Panc1 (cell line): ENCODE measurements around the gene KHDC4. TPM values are rescaled to one million over a fixed set of nuclear protein-coding genes. Genes with fewer than 3 reads are reported as not detected.

Experiments
- ATAC-seq: fragments of 200-7000 bp; cut with Tn5 transposase; 2 replicates; pipeline ENCODE4 v1.9.1; 2020; ENCODE audit warnings: mild to moderate bottlenecking, moderate library complexity
- BruUV-seq: library from RNA; stranded (reverse); fragments of 400-500 nt; replicated peaks from 2 replicates; lab custom pipeline; 2021; lab: Mats Ljungman, UMichigan
- CTCF ChIA-PET: fragments of 300-600 bp; sonication (Branson Sonifier 250); formaldehyde crosslinking; loops from one replicate; lab custom pipeline; 2022; ENCODE audit warnings: antibody characterized with exemption; lab: Charles Lee
- POLR2A ChIA-PET: fragments of 300-600 bp; sonication (Branson Sonifier 250); formaldehyde crosslinking; loops from one replicate; lab custom pipeline; 2022; ENCODE audit warnings: antibody characterized with exemption; lab: Charles Lee
- DNase-seq: peaks from one replicate; pipeline ENCODE4 v3.0.0-alpha.2; 2010; ENCODE audit warnings: low read depth, low spot score
- H3K27ac ChIP-seq: 2 replicates; pipeline ENCODE4 v1.5.1; 2011; ENCODE audit warnings: mild to moderate bottlenecking, low read length, inconsistent platforms
- H3K27me3 ChIP-seq: fragments of 200-500 bp; sonication (Bioruptor generic); 2 replicates; pipeline ENCODE4 v1.6.0; 2014; ENCODE audit warnings: low read length, inconsistent platforms; ENCODE audit not compliant: control insufficient read depth, insufficient read depth
- H3K36me3 ChIP-seq: fragments of 200-500 bp; sonication (Bioruptor generic); 2 replicates; pipeline ENCODE4 v1.5.1; 2014; ENCODE audit warnings: inconsistent platforms, mild to moderate bottlenecking, low read length, moderate library complexity; ENCODE audit not compliant: control insufficient read depth, insufficient read depth
- H3K4me1 ChIP-seq: 2 replicates; pipeline ENCODE4 v1.5.1; 2011; ENCODE audit warnings: inconsistent platforms, mild to moderate bottlenecking, low read length, moderate library complexity; ENCODE audit not compliant: control insufficient read depth, insufficient read depth
- H3K4me3 ChIP-seq, 2 experiments: 2 replicates each; pipeline ENCODE4 v1.5.1; 2011 to 2012; ENCODE audit warnings: low read depth in 2 of 2, low read length in 2 of 2, mild to moderate bottlenecking in 2 of 2, inconsistent platforms in 1 of 2, moderate library complexity in 1 of 2
- H3K9me3 ChIP-seq: fragments of 200-500 bp; sonication (Bioruptor generic); 2 replicates; pipeline ENCODE4 v1.5.1; 2014; ENCODE audit warnings: low read depth, mild to moderate bottlenecking, inconsistent platforms, low read length, moderate library complexity; ENCODE audit not compliant: control insufficient read depth, insufficient read depth
- POLR2AphosphoS5 ChIP-seq: IDR thresholded peaks from 2 replicates; pipeline ENCODE4 v1.6.1; 2012; ENCODE audit warnings: mild to moderate bottlenecking, low read depth, low read length, moderate library complexity
- REST ChIP-seq, 2 experiments: IDR thresholded peaks; 2 replicates each; pipeline ENCODE4 v1.6.1; 2011 to 2012; ENCODE audit warnings: low read depth in 2 of 2, control low read depth in 1 of 2, low read length in 1 of 2, mild to moderate bottlenecking in 1 of 2, moderate library complexity in 1 of 2; ENCODE audit not compliant: insufficient read depth in 1 of 2
- SIN3A ChIP-seq: IDR thresholded peaks from 2 replicates; pipeline ENCODE4 v1.6.1; 2012; ENCODE audit warnings: low read depth, mild to moderate bottlenecking, low read length, moderate library complexity, borderline replicate concordance; ENCODE audit not compliant: insufficient read depth
- TCF7L2 ChIP-seq: IDR thresholded peaks from 2 replicates; pipeline ENCODE4 v1.6.1; 2011; ENCODE audit warnings: mild to moderate bottlenecking, low read depth, low read length, inconsistent platforms
- in situ Hi-C: cut with HindIII; loops from 2 replicates; pipeline ENCODE4 v1.10.0; 2016; ENCODE audit warnings: low sequenced_read_pairs, low pct_unique_long_range_greater_than_20kb
- intact Hi-C: fragments of 100-400 bp; cut with micrococcal nuclease; formaldehyde crosslinking; loops from one replicate; pipeline ENCODE4 v1.10.0; 2022; ENCODE audit not compliant: unreplicated experiment
- total RNA-seq: library from RNA; stranded (reverse); gene quantifications from one replicate; pipeline ENCODE4 v1.2.1, GENCODE V29; 2021; ENCODE audit not compliant: unreplicated experiment
- TF ChIP-seq, protein P1 (sequence below): fragments of 450-650 bp; IDR thresholded peaks from 2 replicates; pipeline ENCODE4 v1.5.1; 2017; ENCODE audit warnings: mild to moderate bottlenecking

KHDC4 gene
- total RNA-seq, 1 experiment from 2014 or later, result 80.4 TPM

- H3K27ac ChIP-seq, result peak overlapping the region; percentile 95
- no peaks in the 10 kb centered on the region for H3K9me3 ChIP-seq
- CTCF ChIA-PET, result interaction anchor here (0.7 kb wide), 1 partner anchor 104 kb away, joined by 3 read pairs; no protein-coding TSS in a partner anchor
- H3K36me3 ChIP-seq, result peaks cover 45% of the 10 kb centered on the region
- no peaks in the 10 kb centered on the region for H3K27me3 ChIP-seq
- TF ChIP-seq TCF7L2 (no peak), SIN3A (no peak), REST (IDR thresholded peaks at IDR 0.05; ENCODE audit: insufficient read depth in 1 of 2, low read depth in 2 of 2, low read length in 1 of 2) (no peak), POLR2AphosphoS5 (no peak)
- TF ChIP-seq, protein P1, sequence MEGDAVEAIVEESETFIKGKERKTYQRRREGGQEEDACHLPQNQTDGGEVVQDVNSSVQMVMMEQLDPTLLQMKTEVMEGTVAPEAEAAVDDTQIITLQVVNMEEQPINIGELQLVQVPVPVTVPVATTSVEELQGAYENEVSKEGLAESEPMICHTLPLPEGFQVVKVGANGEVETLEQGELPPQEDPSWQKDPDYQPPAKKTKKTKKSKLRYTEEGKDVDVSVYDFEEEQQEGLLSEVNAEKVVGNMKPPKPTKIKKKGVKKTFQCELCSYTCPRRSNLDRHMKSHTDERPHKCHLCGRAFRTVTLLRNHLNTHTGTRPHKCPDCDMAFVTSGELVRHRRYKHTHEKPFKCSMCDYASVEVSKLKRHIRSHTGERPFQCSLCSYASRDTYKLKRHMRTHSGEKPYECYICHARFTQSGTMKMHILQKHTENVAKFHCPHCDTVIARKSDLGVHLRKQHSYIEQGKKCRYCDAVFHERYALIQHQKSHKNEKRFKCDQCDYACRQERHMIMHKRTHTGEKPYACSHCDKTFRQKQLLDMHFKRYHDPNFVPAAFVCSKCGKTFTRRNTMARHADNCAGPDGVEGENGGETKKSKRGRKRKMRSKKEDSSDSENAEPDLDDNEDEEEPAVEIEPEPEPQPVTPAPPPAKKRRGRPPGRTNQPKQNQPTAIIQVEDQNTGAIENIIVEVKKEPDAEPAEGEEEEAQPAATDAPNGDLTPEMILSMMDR, result no peak
- ATAC-seq (peak; percentile 25), DNase-seq (no peak)
- no peak overlapping the region; a peak in 1 of 4 replicates for H3K4me3 ChIP-seq
- in situ Hi-C loops (no loop called here), intact Hi-C loops (no loop called here)
- POLR2A ChIA-PET, result interaction anchor here (0.6 kb wide), 1 partner anchor 9 kb away, joined by 3 read pairs; no protein-coding TSS in a partner anchor
- no TSS peak for BruUV-seq
- H3K4me1 ChIP-seq, result peaks cover 17% of the 10 kb centered on the region
Observed at GRCh38 chr1:155912056-155912536, 22.1 kb downstream of the KHDC4 start.

- no TSS peak for BruUV-seq
- ATAC-seq, result peak; percentile 95
- intact Hi-C loops, result no loop called here
- Histone ChIP-seq H3K4me3 (peak within 1 kb of the TSS; percentile 77 to 94), H3K36me3 (peaks cover 38% of the 10 kb centered on the region), H3K27me3 (no peaks in the 10 kb centered on the region), H3K4me1 (peaks cover 15% of the 10 kb centered on the region), H3K9me3 (no peaks in the 10 kb centered on the region), H3K27ac (peak within 1 kb of the TSS; percentile 95)
- ChIA-PET POLR2A (no interaction called here), CTCF (interaction anchor here (0.6 to 0.7 kb wide), 2 partner anchors 9 to 104 kb away, joined by 3 read pairs; no protein-coding TSS in a partner anchor)
- peak; percentile 52 for DNase-seq
- in situ Hi-C loops, result no loop called here
- peak; percentile 71 for TF ChIP-seq POLR2AphosphoS5
- TF ChIP-seq SIN3A, result peak; percentile 76; the same call in 1 of the 2 replicates
- no peak for TF ChIP-seq TCF7L2
Observed at GRCh38 chr1:155911156-155912055, 22.8 kb downstream of the KHDC4 start, which contains the start of gene RIT1. Gene RIT1, minus strand, starts transcription at chr1:155911349. Its CDS starts 588 bp downstream, at chr1:155910761.
